OCI-LY7 (cell line): Measurements from ENCODE around the gene ITIH3.

Source experiments
- EZH2phosphoT487 ChIP-seq: fragments of 200-600 bp; sonication (generic); IDR thresholded peaks from 2 replicates; pipeline ENCODE4 v1.6.1; 2018; ENCODE audit warnings: low read depth, borderline replicate concordance, mild to moderate bottlenecking, mixed run types, antibody characterized with exemption, low read length, moderate library complexity, mixed read lengths
- TF ChIP-seq, protein P1 (sequence below): fragments of 200-600 bp; sonication (generic); conservative IDR thresholded peaks from 2 replicates; pipeline ENCODE4 v1.5.1; 2014; ENCODE audit warnings: mild to moderate bottlenecking, antibody characterized with exemption, low read length, moderate library complexity, mixed read lengths

DNA sequence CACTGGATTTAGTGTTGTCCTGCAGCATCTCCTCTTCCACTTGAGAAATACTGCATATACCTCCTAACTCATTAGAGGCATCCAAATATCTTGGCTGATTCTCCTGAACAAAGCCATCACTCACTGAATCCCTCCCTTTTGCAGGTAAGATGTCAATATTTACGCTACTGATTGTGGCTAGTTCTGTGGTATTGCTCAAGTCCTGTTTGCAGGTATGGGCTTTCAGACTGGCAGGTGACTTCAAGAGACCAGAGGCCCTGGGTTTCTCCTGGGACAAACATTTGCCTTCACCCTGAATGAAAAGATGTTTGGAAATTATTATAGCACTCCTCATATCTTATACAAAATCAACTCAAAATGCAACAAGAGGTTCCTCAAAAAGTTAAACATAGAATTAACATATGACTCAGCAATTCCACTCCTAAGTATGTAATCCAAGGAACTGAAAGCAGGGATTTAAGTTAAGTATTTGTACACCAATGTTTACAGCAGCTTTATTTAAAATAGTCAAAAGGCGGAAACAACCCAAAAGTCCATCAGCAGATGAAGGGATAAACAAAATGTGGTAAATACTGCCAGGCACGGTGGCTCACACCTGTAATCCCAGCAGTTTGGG lies 42.4 kb upstream of the ITIH3 start:
- TF ChIP-seq, protein P1, sequence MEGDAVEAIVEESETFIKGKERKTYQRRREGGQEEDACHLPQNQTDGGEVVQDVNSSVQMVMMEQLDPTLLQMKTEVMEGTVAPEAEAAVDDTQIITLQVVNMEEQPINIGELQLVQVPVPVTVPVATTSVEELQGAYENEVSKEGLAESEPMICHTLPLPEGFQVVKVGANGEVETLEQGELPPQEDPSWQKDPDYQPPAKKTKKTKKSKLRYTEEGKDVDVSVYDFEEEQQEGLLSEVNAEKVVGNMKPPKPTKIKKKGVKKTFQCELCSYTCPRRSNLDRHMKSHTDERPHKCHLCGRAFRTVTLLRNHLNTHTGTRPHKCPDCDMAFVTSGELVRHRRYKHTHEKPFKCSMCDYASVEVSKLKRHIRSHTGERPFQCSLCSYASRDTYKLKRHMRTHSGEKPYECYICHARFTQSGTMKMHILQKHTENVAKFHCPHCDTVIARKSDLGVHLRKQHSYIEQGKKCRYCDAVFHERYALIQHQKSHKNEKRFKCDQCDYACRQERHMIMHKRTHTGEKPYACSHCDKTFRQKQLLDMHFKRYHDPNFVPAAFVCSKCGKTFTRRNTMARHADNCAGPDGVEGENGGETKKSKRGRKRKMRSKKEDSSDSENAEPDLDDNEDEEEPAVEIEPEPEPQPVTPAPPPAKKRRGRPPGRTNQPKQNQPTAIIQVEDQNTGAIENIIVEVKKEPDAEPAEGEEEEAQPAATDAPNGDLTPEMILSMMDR = no peak
- no peak for TF ChIP-seq EZH2phosphoT487
